Activated T-helper 1 cell treated with Interleukin-2 at 50 U/mL for 16 hours (primary cell): ENCODE measurements around the gene NAA16.
"Not testable (repeated sequence)": the region's sequence is repeated elsewhere in the genome, so short reads cannot be mapped to it uniquely, and the experiment has no call there.

ENCODE experiments used
- DNase-seq: peaks from one replicate; pipeline ENCODE4 v3.0.0-alpha.2; 2020; ENCODE audit warnings: low read depth

The NAA16 gene

DNA sequence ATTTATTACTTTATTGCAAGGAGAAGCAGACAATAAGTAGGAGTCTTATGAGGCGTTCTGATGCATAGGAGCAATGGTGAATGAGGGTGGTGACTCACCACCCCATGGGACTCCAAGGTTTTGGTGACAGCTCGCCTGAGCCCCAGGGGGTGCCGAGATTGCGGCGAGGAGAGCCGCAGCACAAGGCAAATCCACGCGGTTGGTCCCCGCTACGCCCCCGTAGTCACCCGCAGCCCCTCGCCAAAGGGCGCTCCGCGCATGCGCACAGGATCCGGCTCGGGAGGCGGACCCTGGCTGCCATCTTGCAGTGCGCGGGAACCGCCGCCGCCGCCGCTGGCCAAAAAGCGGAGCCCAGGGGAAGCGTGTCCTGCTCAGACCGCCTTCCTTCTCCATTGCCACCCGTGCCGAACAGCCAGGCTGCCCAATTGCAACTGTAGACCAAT, at the start of gene NAA16:
Gene NAA16 (plus strand): TSS at position 305 of the 443 bp plus-strand sequence. CDS start 262 bp downstream, outside the sequence.
- DNase-seq: peak; percentile 91

DNA sequence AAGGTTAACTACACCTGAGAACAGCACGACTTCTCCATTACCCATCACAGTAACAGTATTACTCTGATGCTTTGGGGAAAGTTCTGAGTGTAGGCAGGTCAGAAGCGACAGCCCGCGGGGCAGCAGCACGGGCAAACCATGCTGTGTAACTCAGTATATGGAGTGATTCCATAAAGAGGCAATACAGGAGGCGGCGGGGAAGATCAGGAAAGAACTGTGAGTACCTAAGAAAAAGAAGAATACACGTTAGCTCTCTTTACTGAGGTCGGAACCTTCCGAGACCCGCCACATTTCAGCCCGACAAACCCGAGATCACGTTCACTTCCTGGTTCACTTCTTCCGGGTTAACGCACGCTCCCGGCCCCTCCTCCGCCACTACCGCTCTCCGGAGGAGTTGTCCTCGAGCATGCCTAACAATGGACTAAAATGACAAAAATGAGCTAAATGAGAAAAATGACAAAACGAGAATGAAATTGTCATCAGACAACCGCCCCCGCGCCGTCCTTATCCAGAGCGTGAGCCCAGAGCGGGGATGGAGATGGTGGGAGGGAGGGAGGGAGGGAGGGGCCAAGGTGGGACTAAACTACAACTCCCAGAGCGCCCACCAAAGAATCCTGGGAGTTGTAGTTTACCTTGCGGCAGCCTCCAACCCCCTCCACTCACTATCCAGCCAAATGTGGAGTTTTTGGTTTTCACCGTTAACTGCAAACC, 47.7 kb upstream of the NAA16 start, which contains the start of gene MTRF1:
Gene MTRF1 (minus strand): TSS at position 316 of the 711 bp plus-strand sequence. CDS start 2,669 bp downstream, outside the sequence.
- peak; percentile 55 for DNase-seq

DNA sequence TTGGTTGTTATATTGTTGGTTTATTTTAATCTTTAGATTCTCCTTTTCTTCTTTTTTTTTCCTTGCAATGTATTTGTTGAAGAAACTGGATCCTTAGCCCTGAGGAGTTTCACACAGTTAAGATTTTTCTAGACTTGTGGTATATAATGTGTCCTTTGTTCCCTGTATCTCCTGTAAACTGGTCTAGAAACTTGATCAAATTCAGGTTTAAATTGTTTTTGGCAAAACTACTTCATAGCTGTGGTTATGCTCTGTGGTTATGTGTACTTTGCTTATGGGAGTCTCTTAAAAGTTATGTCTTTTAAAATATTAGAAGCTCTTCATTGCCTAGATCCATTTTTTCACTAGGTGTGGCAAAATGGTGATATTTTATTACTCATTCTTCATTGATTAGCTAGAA, 44.0 kb upstream of the NAA16 start:
- no peak for DNase-seq

DNA sequence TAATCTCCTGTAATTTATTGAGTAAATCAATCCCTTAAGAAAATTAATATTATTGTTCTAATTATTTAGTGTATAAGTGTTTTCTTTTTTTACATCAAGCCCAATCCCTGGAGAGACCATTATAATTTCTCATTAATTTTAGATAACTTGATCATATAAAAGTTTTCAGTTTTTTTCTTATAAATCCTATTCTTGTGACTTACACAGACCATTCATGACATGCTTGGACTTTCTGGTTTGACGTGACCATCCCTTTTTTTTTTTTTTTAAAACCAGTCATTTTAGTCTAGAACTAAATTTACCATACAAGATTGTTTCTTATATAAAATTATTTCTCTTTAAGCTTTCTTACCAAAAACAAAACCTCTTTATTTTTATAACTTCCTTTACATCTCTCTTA, 42.3 kb upstream of the NAA16 start:
- no peak for DNase-seq

DNA sequence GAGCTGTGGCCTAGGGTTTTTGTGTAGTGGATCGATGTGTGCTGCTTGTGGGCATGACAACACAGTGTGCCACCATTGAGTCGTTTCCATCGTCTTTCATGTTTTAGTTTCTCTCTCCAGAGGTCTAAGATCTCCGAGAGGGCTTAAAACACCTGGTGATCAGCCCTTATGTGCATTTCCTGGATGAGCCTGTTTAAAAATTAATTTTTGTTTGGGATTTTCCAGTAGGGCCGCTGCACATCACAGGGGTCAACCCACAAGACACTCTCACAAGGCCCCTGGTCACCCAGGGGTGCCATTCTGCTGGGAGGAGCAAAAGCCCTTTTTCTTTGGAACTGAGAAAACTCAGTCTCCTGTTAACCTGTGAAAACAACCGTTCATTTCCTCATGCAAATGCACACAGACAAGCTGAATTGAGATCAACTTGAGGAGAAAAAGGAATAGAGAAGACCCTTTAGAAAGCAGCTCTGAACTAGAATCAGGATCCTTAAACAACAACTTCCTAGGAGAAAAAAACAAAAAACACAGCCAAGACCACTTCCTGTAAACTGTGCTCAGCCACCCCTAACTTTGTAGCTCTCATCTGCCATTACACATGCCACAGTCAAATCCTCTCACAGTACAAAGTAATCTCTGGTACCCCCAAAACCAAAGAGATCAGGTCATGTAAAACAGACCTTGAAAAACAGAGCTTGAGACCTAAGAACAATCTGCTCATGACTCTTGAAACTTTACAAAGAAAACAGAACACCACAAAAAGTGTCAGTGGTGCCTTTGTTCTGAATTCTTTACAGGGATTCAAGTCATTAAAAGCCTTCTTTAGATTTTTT, 39.4 kb upstream of the NAA16 start:
- DNase-seq: no peak

DNA sequence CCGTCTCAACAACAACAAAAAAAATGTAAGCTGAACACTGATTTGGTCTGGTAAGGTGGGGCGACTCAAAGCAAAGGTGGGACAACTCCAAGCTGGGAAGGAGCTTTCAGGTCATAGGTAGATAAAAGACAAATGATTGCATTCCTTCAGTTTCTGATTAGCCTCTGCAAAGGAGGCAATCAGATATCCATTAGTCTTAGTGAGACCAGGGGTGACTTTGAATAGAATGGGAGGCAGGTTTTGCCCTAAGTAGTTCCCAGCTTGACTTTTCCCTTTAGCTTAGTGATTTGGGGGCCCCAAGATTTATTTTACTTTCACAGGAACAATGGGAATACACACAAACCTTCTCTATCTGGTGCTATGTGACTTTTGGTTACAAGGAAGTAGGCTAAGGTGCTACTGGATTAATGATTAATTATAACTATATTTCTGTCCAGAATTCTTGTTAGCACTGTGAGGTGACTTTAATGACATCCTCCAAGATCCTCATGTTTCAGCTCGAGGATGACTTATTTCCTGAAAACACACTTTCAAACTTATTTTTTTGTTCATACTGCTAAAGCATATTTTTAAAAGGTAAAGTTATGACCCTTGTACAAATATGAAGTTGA, 37.1 kb upstream of the NAA16 start:
- no peak for DNase-seq

DNA sequence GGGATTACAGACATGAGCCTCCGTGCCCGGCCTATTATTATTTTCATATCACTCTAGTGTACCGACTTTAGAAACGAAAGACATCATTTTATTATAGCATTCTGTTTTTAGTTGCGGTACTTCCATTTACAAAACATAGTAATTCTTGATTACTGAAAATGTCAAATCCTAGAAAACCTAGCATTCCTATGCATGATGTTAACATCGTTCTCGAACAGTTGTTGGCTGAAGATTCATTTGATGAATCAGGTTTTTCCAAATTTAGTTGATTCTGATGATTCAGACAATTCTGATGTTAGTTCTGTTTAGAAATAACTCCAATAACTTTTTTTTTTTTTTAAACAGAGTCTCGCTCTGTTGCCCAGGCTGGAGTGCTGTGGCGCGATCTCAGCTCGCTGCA, 36.2 kb upstream of the NAA16 start:
- no peak for DNase-seq

DNA sequence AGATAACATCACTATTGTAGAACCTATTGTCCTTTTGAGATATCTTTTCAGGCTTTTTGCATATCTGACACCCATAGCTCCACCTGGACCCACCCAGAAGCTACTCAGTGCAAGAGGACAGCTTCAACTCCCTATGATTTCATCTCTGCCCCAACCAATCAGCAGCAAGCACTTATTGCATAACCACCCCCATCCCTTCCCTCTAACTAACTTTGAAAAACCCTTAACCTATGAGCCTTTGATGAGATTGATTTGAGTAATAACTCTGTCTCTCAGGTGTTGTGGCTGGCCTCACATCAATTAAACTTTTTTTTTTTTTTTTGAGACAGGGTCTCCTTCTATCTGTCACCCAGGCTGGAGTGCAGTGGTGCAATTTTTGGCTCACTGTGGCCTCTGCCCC, 34.2 kb upstream of the NAA16 start:
- no peak for DNase-seq

DNA sequence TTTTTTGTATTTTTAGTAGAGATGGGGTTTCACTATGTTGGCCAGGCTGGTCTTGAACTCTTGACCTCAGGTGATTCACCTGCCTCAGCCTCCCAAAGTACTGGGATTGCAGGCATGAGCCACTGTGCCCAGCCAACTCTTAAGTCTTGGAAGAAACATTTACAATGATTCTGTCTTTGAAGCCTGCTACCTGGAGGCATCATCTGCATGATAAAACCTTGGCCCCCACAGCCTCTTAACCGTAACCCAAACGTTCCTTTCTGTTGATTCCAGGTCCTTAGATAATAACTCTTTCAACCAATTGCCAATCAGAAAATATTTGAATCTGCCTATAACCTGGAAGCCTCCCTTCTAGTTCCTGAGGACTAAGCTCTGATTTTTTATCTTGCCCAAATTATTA, 31.9 kb upstream of the NAA16 start:
- not testable (repeated sequence) for DNase-seq

DNA sequence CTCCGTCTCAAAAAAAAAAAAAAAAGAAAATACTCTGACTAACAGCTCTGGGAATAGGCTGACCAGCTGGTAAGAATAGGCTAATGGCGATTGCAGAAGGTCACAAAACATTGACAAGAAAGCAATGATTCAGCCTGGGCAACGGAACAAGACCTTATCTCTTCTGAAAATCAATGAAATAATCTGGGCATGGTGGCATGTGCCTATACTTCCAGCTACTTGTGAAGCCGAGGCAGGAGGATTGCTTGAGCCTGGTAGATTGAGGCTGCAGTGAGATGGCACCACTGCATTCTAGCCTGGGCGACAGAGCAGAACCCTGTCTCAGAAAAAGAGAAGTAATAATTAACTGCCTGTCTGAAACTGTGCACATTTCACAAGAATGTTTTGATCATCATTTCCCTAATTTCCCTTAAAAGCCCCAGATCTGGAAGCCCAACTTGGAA, 28.9 kb upstream of the NAA16 start:
- no peak for DNase-seq

DNA sequence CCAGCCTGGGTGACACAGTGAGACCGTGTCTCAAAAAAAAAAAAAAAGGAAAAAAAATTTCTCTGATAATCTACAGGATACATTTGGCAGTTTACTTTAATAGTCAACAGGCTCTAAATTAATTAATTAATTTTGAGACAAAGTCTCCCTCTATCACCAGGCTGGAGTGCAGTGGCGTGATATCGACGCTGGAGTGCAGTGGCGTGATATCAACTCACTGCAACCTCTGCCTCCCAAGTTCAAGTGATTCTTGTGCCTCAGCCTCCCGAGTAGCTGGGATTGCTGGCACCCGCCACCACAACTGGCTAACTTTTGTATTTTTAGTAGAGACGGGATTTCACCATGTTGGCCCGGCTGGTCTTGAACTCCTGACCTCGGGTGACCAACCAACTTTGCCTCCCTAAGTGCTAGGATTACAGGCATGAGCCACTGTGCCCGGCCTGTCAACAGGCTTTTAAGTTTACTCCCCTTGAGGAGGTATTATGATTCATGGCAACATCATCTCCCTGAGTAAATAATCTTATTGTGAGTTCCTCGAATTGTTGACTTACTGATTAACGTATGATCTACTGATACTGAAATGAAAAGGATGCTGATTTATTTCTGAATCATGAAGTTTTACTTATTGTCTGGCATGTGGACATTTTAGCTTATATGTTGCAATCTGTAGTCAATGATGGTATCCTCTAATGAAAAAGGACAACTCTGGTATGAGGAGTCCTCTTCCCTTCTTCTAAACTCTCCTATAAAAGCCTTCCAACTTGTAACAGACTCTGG, 26.4 kb upstream of the NAA16 start:
- no peak for DNase-seq

DNA sequence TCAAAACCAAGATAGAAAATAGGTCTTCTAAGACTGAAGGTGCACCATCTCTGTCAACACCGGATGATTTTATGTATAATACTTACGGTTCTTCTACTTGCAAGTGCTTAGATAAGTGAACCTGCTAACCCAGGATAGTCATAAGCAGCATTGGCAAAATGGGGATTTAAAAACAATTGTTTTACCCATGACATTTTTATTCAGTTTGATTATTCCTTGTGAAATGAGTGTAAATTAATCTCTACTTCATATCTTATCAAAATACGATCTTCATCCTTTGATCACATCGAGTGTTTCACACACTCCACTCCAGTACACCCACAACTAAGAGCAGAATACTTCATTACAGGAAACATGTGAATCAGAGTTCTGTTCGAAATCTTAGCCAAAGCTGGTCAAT, 24.7 kb upstream of the NAA16 start:
- DNase-seq: no peak

DNA sequence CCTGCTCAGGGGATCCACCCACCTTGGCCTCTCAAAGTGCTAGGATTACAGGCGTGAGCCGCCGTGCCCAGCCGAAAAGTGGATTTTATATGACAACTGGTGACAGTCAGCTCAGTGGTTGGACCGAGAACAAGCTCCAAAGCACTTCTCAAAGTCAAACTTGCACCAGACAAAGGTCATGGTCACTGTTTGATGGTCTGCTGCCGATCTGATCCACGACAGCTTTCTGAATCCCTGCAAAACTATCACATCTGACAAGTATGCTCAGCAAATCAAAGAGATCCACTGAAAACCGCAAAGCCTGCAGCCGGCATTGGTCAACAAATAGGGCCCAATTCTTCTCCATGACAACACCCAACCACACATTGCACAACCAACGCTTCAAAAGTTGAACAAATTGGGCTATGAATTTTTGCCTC, 21.6 kb upstream of the NAA16 start:
- DNase-seq: no peak

DNA sequence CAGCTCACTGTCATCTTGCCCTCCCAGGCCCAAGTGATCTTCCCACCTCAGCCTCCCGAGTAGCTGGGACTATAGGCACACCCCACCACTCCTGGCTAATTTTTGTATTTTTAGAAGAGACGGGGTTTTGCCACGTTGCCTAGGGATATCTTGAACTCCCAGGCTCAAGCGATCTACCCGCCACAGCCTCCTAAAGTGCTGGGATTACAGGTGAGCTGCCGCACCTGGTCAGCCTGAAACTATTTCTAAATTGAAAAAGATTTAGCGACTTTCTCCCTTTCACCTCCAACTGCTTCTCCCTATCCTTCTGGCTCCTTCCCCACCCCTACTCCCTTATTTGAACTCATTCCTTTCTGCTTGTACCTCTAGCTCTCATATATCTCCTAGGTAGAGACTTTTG, 19.8 kb upstream of the NAA16 start:
- no peak for DNase-seq

DNA sequence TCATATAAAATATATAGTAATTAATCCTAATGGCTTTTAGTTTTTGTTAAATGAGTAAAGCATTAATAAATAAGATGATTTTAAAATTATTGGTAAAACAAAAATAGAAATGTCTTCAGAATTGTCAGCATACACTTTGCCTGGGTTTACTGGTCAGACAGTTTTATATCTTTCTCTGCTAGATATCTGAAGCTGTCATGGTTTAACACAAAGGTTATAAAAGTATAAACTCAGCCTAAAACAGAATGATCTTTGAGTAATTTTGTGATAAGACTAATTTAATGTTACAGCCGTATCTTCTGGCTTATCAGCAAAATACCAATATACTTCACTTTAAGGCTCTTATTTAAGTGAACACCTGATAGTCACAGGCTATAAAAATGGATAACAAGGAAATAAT, 17.8 kb upstream of the NAA16 start:
- no peak for DNase-seq

DNA sequence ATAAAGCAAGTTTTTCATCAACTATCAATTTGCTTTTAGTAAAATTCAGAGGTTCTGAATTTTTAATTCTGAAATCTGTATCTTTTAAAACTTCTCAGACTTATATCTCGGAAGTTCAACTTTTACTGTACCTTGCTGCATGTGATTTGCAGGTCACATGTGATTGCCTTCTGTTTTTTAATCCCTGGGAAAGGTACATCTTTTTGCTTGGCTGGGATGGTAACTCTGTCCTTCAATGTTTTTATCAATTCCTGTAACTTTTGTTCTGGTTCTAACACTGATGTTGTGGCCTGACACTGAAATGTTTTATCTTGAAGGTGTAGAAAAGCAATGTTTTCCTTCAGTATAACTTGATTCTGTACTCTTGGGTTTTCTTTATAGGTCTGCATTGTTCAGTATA, 16.2 kb upstream of the NAA16 start:
- no peak for DNase-seq

DNA sequence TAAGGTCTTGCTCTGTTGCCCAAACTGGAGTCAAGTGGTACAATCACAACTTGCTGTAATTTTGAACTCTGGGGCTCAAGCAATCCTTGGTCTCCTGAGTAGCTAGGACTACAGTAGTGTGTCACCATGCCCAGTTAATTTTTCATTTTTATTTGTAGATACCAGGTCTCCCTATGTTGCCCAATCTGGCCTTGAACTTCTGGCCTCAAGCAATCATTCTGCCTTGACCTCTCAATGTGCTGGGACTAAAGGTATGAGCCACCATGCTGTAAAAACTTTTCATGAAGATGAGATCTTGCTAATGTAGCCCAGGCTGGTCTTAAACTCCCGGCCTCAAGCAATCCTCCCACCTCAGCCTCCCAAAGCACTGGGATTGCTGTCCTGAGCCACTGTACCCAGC, 15.1 kb upstream of the NAA16 start:
- DNase-seq: no peak

DNA sequence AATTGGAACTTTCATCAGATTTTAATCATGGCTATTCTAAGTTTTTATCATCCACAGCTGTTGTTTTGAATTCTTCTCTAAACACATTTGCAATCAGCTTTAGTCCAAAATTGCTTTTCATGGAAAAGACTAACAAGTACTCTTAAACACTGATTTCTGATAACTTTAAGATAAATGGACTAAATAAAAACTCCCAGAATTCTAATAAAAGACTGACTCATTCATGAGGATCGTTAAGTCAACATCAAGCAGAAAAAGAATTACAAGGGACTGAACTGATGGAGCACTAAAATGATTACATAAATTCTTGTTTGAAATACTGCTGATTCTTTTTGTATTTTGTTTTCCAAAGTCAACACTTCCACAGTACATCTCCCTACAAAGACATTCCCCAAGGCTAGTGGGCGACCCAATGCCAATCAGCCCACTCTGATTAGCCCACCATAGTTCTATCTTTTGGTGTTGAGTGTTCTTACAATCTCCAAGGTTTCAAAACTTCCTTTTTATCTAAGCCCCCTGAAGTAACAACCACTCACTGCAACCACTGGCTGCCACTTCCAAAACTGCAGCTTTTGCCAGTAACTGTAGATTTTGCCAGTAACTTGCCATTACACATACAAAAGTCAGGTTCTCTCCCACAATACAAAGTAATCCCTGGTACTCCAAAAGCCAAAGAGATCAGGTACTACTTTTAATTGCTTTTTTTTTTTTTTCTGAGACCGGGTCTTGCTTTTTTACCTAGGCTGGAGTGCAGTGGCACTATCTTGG, 14.0 kb upstream of the NAA16 start:
- no peak for DNase-seq

DNA sequence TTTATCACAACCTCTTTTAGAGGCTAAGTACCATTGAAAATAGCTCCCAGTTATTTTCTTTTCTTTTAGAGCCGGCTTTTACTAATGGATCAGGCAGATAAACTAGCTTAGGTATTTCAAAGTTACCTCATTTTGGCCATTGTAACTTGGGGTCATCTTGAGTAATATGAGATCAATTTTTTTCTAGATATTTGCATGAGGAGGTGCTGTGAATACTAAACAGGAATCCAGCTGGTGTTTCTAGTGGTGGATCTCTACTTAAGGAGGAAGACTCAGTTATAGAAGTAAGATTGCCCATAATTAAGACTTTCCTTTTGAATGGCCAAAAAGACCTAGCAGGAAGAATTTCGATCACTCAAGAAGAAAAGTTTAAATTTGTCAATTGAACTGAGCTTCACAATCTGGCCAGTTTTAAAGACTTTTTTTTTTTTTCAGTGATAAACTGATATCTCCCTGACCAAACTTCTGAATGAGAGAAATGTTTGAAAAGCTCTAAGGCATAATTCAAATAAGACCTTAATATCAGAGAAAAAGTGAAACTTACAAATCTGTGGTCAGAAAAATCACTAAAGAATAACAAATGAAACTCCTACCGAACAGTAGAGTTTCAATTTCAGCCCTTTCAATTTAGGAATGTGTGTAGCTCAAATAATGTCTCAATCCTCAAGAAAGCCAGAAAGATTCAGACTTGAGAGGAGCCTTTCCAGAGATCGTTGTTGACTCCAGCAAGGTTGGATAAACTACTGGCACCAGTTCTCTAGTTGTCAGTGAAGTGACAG, 11.6 kb upstream of the NAA16 start:
- DNase-seq: no peak

DNA sequence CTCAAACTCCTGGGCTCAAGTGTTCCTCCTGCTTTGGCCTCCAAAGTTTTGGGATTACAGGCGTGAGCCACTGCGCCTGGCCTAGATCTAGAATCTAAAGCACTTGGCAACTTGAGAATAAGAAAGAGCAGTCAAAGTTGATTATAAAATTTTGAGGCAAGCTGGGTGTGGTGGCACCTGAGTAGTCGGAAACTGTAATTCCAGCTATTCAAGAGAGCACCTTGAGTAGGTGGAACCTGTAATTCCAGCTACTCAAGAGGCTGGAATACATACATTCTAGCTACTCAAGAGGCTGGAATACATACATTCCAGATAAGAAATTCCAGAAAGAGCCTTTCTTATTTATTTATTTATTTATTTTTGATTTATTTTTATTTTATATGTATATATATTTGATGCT, 8.3 kb upstream of the NAA16 start:
- DNase-seq: no peak
